ENCODE results near the gene KIF1A. TPM values are rescaled to one million over a fixed set of nuclear protein-coding genes. Genes with fewer than 3 reads are reported as not detected.

Gene KIF1A
- total RNA-seq, 1 donor = not detected

DNA sequence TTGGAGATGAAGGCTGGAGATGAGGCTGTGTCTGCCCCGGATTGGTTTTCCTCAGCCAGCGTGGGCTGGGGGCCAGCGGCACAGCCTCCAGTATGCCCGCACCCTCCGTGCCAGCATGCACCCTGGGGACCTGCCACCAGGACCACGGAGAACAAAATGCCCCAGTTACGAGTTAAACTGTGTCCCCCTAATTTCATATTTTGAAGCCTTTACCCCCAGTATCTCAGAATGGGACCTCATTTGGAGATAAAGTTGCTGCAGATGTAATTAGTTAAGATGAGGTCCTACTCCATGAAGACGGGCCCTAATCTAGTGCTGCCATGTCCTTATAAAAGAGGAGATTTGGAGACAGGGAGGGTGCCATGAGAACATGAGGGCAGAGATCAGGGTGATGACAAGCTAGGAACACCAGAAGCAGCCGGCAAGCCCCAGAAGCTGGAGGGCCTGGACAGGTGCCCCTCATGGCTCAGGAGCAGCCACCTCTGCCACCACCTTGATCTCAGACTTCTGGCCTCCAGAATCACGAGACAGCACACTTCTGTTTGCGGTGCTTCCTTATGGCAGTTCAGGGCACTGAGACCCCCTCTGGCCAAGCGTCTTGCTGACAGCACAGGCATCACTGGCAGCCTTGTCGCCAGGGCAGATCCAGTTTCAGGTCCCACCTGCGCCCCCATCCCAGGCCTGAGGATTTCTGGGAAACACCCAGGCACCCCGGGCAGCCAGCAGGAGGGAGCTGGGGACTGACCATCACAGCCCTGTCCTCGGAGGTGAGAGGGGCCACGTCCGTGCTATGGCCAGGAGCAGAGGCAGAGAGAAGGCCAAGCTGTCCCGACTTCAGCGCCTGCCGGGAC, 29.4 kb downstream of the KIF1A start:
- H3K9me3 ChIP-seq (ENCODE audit: low read depth, low read length) = no peaks in the 10 kb centered on the region
- no peaks in the 10 kb centered on the region for H3K4me1 ChIP-seq (ENCODE audit: insufficient read depth, low read length)
- H3K4me3 ChIP-seq (ENCODE audit: low read length) = no peak overlapping the region
- H3K27me3 ChIP-seq (ENCODE audit: insufficient read depth, low read length) = no peaks in the 10 kb centered on the region

DNA sequence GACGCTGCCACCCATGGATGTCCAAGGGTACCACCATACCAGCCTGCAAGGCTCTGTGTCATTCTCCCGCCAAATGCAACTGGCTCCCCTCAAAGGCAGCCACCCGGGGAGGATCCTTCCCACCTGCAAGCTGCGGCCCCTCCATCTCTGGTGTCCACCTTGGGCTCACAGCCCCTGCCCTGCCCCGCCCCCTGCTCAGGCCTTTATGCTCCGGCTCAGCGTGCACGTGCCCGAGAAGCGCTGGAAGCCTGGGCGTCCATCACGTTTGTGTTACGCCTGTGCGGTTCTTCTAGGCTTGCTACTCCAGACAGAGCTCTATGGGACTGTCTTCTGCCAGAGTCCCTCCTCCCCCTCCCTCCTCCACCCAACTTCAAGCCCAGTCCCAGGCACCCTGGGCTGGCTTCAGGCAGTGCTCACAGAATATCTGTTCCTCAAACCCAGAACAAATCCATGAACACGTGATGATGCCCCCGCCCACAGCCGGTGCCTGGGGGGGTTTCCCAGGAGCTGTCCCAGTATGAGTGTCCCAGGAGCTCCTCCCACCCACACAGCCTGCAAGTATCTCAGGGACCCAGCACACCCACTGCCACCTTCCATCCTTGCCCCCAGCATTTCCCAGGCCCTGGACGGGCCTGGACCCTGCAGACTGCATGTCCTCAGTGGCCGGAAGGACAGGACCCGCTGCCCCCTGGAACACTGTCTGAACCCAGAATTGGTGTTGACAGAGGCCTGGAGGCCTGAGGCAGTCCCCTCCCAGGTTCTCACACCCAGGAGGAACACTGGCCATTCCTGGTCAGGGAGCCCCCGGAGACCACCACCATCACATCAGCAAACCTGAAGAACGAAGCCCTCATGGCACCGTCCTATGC, 30.3 kb downstream of the KIF1A start:
- Histone ChIP-seq H3K27me3 (ENCODE audit: insufficient read depth, low read length) (no peaks in the 10 kb centered on the region), H3K9me3 (ENCODE audit: low read depth, low read length) (no peaks in the 10 kb centered on the region), H3K4me3 (ENCODE audit: low read length) (no peak overlapping the region), H3K4me1 (ENCODE audit: insufficient read depth, low read length) (no peaks in the 10 kb centered on the region)

DNA sequence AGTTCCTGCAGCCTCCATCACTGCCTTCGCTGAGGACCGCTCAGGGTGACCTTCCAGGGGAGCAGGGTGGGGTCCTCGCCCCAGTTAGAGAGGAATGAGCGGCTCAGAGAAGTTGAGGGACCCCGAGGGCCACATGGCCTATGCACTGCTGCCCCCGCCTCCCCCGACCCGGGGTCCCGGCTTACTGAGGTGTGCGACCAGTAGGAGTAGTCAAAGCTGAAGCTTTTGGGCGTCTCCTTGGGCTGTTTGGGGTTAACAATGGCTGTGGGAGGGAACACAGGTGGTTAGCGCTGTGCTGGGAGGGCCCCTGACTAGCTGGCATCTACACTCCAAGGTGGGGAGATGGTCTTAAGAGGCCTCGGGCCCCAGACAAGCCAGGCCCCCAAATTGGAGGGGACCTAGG, 31.0 kb downstream of the KIF1A start:
- H3K27me3 ChIP-seq (ENCODE audit: insufficient read depth, low read length) = no peaks in the 10 kb centered on the region
- H3K9me3 ChIP-seq (ENCODE audit: low read depth, low read length) = no peaks in the 10 kb centered on the region
- H3K4me3 ChIP-seq (ENCODE audit: low read length) = no peak overlapping the region
- H3K4me1 ChIP-seq (ENCODE audit: insufficient read depth, low read length) = no peaks in the 10 kb centered on the region

DNA sequence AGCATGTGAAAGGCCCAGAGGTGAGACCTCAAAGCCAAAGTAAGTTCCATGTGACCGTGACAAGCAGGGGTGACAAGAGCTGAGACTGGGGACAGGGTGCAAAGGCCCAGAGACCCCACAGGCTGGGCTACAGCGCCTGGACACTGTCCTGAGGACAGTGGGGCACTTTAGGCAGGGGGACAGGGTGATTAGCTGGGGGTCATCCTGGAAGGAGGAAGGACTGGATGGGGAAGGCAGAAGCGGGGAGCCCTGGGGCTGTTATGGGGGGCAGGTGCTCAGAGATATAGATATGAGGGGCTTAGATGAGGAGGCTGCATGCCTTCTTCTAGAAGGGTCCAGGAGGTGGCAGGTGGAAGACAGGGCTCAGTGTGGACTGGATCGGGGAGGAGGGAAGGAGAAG, 31.5 kb downstream of the KIF1A start:
- Histone ChIP-seq H3K9me3 (ENCODE audit: low read depth, low read length) (no peaks in the 10 kb centered on the region), H3K27me3 (ENCODE audit: insufficient read depth, low read length) (no peaks in the 10 kb centered on the region), H3K4me3 (ENCODE audit: low read length) (no peak overlapping the region), H3K4me1 (ENCODE audit: insufficient read depth, low read length) (no peaks in the 10 kb centered on the region)

DNA sequence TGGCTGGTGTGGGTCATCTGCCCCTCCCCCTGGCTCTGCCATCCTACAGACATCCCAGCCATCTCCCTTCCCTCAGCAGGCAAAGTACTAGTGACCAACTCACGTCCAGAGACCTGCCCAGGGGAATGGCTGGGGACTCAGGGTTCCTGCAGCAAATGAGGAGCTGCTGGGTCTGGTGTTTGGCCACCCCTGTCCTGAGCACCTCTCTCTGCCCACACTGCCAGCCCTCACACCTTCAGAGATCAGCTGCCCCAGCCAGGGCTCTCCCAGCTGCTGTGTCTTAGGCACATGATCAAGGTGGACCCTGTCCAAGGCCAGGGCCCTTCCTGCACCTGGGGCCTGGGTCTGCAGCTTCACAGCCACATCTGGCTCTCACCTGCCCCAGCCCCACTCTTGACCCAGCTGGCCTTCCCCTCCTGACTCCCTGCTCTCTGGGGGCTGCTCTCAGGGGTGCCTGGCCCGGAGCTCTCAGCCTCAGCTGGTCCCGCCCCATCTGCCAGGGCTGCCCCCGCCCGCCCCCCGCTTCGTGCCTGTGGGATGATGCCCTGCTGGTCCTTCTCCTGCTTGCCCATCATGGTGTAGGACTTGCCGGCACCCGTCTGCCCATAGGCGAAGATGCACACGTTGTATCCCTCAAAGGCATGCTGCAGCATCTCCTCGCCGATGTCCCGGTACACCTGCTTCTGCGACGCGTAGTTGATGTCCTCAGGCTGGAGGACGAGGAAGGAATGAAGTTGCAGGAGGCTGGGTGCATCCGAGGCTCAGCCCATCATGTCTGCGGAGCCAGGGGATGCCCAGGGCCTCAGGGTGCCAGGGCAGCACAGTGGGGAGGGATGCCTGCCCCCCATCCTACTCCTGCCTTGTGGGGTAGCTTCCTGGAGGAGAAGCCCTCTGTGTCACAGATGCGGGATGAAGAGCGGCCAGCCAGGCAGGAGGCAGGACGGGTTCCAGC, 32.2 kb downstream of the KIF1A start:
- H3K9me3 ChIP-seq (ENCODE audit: low read depth, low read length) = no peaks in the 10 kb centered on the region
- no peak overlapping the region for H3K4me3 ChIP-seq (ENCODE audit: low read length)
- no peaks in the 10 kb centered on the region for H3K4me1 ChIP-seq (ENCODE audit: insufficient read depth, low read length)
- H3K27me3 ChIP-seq (ENCODE audit: insufficient read depth, low read length) = no peaks in the 10 kb centered on the region

DNA sequence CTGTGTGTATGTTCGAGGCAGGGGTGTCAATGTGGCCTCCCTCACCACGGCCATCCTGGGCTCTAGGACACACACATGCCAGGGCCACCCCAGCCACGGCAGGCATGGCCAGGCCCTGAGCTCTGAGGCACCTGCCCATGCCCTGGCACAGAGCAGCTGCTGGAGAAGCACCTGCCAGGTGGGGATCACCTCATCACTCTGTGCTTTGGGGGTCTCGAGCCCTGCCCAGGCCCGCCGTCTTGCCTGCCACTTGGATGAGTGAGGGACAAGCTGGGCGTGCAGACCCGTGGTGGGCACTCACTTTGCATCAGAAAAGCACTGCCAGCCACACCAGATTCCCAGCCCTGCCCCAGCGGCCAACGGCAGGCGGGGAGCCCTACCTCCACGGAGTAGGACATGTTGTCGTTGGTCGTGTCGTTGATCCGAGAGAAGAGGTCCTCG, 33.1 kb downstream of the KIF1A start:
- Histone ChIP-seq H3K4me1 (ENCODE audit: insufficient read depth, low read length) (no peaks in the 10 kb centered on the region), H3K27me3 (ENCODE audit: insufficient read depth, low read length) (no peaks in the 10 kb centered on the region)

DNA sequence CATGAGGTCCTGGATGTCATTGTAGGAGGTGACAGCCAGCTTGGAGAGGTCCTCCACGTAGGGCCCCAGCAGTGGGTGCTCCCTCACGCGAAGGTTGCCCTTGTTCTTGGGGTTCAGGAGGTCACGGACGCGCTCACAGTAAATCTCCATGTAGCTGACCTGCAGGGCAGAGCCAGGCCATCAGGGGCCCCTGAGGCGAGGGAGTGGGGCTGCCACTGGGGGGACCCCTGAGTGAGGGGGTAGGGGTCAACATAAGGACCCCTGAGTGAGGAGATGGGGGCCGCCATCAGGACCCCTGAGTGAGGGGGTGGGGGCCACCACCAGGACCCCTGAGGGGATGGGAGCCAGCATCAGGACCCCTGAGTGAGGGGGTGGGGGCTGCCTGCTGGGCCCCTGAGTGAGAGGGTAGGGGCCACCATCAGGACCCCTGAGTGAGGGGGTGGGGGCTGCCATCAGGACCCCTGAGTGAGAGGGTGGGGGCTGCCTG, 33.6 kb downstream of the KIF1A start:
- Histone ChIP-seq H3K9me3 (ENCODE audit: low read depth, low read length) (no peaks in the 10 kb centered on the region), H3K4me1 (ENCODE audit: insufficient read depth, low read length) (no peaks in the 10 kb centered on the region), H3K27me3 (ENCODE audit: insufficient read depth, low read length) (no peaks in the 10 kb centered on the region), H3K4me3 (ENCODE audit: low read length) (no peak overlapping the region)

More for the DNA sequence above, 33.1 kb downstream of the KIF1A start:
- no peaks in the 10 kb centered on the region for H3K9me3 ChIP-seq (ENCODE audit: low read depth, low read length)
- no peak overlapping the region for H3K4me3 ChIP-seq (ENCODE audit: low read length)

DNA sequence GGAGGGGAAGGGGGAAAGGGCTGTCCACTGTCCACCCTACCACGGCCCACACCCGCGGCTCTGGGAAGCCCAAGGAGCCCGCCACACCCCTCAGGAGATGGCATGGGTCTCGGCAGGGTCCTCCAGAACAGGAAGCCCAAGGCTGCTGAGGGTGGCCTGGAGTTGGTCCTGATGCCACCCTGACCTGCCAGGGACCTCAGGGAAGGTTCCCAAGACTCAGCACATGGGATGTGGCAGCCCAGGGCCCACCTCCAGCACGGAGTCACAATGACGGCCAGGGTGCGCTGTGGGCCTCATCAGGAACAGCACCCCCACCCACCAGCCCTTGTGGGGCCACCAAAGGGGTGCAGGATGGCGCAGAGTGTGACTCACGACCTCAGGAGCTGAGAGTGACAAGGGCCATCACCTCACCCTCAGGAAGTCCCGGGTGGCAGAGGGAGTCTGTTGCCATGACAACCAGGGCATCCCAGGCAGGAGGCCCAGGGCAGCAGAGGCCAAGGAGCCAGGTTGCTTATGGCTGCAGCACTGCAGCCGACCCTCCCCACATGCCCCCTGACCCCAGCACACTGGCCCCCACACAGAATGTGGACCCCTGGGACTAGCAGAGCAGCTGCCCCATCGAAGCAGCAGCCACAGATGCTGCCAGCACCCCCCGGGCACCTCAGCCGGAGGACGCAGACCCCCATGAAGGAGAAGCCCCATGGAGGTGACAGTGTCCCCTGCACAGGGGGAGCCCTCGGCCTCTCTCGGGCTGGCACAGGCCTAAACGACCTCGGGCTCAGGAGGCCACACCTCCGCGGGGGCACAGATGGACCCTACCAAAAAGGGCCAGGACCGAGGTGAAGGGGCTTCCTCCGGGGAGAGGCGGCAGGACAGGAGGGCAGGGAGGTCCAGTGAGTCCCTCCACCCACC, 34.3 kb downstream of the KIF1A start:
- no peaks in the 10 kb centered on the region for H3K9me3 ChIP-seq (ENCODE audit: low read depth, low read length)
- H3K27me3 ChIP-seq (ENCODE audit: insufficient read depth, low read length) = no peaks in the 10 kb centered on the region
- no peaks in the 10 kb centered on the region for H3K4me1 ChIP-seq (ENCODE audit: insufficient read depth, low read length)
- H3K4me3 ChIP-seq (ENCODE audit: low read length) = no peak overlapping the region

DNA sequence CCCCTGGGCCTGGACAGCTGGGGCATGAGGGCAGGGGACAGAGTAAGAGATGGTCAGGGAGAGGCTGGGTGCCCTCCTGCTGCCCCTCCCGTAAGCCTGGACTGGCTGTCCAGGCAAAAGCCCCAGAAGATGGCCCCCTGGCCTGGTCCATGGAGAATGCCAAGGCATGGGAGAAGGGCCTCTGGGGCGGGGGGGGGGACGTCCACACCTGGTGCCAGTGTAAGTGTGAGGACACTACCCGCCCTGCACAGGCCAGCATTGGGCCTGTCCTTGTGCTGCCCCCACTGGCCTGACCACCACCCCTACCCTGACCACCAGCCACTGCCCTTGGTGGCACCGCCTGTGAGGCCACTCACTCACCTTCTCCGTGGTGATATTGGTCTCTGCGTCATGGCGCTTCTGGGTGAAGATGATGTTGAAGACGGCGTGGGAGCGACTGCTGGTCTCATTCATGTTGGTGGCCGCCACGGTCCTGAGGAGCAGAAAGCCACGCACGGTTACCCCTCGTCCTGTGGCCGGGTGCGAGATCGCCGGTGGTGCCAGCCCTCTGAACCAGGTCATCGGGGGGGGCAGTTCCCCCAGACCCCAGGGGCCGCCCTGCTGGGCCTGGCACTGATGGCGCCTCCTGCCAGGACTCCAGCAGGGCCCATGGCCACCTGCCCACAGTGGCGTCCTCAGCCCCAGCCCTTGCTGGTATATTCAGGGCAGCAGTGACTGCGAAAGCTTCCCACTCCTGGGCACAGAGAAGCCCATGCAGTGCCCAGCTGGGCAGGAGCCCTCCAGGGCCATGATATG, 35.2 kb downstream of the KIF1A start:
- H3K27me3 ChIP-seq (ENCODE audit: insufficient read depth, low read length) = no peaks in the 10 kb centered on the region
- H3K9me3 ChIP-seq (ENCODE audit: low read depth, low read length) = no peaks in the 10 kb centered on the region
- no peak overlapping the region for H3K4me3 ChIP-seq (ENCODE audit: low read length)
- no peaks in the 10 kb centered on the region for H3K4me1 ChIP-seq (ENCODE audit: insufficient read depth, low read length)

DNA sequence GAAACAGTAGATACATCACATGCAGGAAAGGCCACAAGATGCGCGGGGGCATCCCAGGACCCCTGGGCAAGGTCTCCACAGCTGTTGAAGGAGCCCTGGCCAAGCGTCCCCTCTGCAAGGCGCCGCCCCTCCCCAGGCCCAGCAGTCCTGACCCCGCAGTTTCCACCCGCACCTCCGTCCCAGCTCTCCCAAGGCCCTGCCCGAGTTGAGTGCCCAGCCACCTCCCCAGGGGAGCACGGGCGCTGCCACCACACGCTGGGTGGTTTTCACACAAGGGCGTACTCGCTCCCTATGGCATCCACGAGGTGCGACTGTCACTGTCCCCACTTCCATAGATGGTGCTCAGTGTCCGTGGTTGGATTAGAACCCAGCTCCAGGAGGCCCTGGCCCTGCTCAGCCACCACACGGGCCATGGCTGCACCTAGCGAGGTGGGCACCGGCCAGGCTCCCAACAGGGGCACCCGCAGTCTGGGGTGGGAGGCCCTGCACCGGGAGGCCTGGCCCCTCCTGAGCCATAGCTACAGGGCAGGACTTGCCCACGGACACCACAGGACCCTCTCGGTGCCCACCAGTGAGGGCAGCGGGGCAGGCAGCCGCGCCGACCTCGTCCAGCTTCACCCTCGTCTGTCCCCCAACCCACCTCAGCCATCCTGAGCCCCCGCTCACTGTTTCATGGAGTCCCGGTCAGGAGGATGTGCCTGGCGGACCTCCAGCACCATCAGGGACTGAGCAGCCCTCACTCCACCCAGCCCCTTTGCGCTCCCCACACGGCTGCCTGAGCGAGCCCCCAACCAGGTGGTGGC, 36.0 kb downstream of the KIF1A start:
- Histone ChIP-seq H3K4me1 (ENCODE audit: insufficient read depth, low read length) (no peaks in the 10 kb centered on the region), H3K9me3 (ENCODE audit: low read depth, low read length) (no peaks in the 10 kb centered on the region), H3K4me3 (ENCODE audit: low read length) (no peak overlapping the region), H3K27me3 (ENCODE audit: insufficient read depth, low read length) (no peaks in the 10 kb centered on the region)

DNA sequence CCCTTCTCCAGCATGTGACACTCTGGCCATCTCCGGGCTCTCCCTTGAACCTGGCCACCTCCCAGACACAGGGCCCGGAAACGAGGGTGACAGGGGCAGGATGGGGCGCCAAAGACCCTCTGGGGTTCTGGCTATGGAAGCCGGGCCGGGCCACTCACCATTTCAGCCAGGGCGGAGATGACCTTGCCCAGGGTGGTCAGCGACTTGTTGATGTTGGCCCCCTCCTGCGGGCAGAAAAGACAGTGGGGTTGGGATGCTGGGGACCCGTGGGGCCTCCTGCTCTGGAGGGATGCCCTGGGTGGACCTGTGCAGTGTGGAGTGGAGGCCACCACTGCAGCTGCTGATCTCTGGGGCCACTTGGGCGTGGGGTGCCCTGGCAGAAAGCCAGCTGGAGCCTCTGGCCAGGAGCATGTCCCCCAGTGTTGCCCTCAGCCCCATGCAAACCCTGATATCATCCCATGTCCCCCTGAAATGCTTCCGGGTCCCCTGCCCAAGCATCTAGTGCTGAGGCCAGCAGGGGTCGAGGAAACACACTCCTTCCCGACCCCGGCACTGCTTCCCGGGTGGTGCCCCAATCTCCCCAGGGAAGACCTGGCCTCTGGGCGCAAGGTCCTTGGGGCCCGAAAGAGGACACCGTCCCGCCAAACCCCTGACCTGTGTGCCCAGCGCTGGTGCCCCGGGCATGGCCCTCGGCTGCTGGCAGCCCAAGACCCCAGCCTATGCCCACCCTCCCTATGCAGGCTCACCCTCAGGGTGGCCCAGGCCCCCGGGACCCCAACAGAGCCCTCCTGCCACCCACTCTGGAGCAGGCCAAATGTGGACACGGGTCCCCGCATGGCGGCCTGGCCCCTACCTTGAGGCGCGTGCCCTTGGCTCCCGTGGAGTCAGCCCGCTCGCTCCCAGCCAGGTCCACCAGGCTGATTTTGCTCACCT, 36.9 kb downstream of the KIF1A start:
- Histone ChIP-seq H3K27me3 (ENCODE audit: insufficient read depth, low read length) (no peaks in the 10 kb centered on the region), H3K9me3 (ENCODE audit: low read depth, low read length) (no peaks in the 10 kb centered on the region), H3K4me3 (ENCODE audit: low read length) (no peak overlapping the region), H3K4me1 (ENCODE audit: insufficient read depth, low read length) (no peaks in the 10 kb centered on the region)
